GM18867 (cell line): ENCODE measurements around the gene CEACAM7.

ENCODE experiments used
- ATAC-seq: cut with Tn5 transposase; IDR thresholded peaks from one replicate; pipeline ENCODE4 v1.9.1; 2021; ENCODE audit warnings: mild to moderate bottlenecking, moderate library complexity; ENCODE audit not compliant: unreplicated experiment

Gene CEACAM7

GRCh38 chr19:41700381-41701195 is 12.5 kb upstream of the CEACAM7 start:
- ATAC-seq = no peak

- no peak for ATAC-seq
Observed at GRCh38 chr19:41699968-41700323, 11.9 kb upstream of the CEACAM7 start.

GRCh38 chr19:41699231-41699967 is 11.3 kb upstream of the CEACAM7 start:
- ATAC-seq = no peak

- ATAC-seq = no peak
Observed at GRCh38 chr19:41698746-41699230, 10.7 kb upstream of the CEACAM7 start.

- ATAC-seq = no peak
Observed at GRCh38 chr19:41697198-41697855, 9.3 kb upstream of the CEACAM7 start.

- no peak for ATAC-seq
Observed at GRCh38 chr19:41696402-41697197, 8.5 kb upstream of the CEACAM7 start.

GRCh38 chr19:41695745-41696144 is 7.7 kb upstream of the CEACAM7 start:
- no peak for ATAC-seq

GRCh38 chr19:41694831-41695635 is 7.0 kb upstream of the CEACAM7 start:
- no peak for ATAC-seq

GRCh38 chr19:41694196-41694595 is 6.1 kb upstream of the CEACAM7 start:
- ATAC-seq = no peak

GRCh38 chr19:41691268-41691970 is 3.3 kb upstream of the CEACAM7 start:
- no peak for ATAC-seq

- no peak for ATAC-seq
Observed at GRCh38 chr19:41690801-41691065, 2.7 kb upstream of the CEACAM7 start.

GRCh38 chr19:41689993-41690800 is 2.1 kb upstream of the CEACAM7 start:
- no peak for ATAC-seq

GRCh38 chr19:41688687-41689086 is 617 bp upstream of the CEACAM7 start:
- ATAC-seq = no peak

GRCh38 chr19:41687419-41687818 is 651 bp downstream of the CEACAM7 start:
- ATAC-seq = no peak

- ATAC-seq = no peak
Observed at GRCh38 chr19:41682437-41682836, 5.6 kb downstream of the CEACAM7 start.

GRCh38 chr19:41671486-41671885 is 16.6 kb downstream of the CEACAM7 start:
- no peak for ATAC-seq

GRCh38 chr19:41670755-41671154 is 17.3 kb downstream of the CEACAM7 start:
- ATAC-seq = no peak

- no peak for ATAC-seq
Observed at GRCh38 chr19:41668315-41668714, 19.8 kb downstream of the CEACAM7 start.

- no peak for ATAC-seq
Observed at GRCh38 chr19:41666075-41666474, 22.0 kb downstream of the CEACAM7 start.
